GM18870 (cell line): ENCODE results near the gene B3GAT3.
A peak's percentile ranks its signal among the peaks of the same experiment; 100 is the strongest.
"Not testable (repeated sequence)": the region's sequence is repeated elsewhere in the genome, so short reads cannot be mapped to it uniquely, and the experiment has no call there.

Source experiments
- ATAC-seq: cut with Tn5 transposase; IDR thresholded peaks from one replicate; pipeline ENCODE4 v1.9.1; 2021; ENCODE audit warnings: moderate library complexity; ENCODE audit not compliant: unreplicated experiment

B3GAT3 gene

DNA sequence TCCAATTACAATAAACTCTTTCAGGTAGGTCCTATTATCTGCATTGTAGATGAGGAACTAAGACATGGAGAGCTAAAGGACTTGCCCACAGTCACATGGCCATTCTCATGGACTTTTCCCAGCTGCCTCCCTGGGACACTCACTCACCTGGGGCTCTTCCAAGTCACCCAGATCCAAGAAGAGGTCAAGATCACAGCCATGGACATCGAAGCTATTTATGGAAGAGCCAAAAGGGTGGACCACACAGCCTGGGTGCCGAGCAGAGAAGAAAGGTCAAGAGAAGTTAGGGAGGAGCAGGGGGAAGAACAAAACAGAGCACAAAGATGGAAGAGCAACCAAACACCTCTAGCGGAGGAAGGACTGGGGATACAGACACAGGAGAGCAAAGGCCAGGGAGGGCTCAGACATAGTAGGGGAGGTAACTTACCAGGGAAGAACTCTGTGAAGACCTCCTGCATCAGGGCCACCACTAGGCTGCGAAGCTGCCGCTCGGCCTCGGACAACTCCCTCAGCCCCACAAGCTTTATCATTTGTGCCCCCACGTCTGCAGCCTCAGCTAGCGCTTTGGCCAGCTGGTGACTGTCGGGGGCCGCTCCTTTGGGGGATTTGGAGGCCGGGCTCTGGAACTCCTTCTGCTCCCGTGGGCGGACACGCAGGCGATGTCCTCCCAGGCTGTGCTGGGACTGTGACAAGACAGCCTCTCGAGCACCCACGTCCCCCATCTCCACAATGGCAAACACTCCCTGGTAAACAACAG, 40.6 kb downstream of the B3GAT3 start:
- no peak for ATAC-seq

DNA sequence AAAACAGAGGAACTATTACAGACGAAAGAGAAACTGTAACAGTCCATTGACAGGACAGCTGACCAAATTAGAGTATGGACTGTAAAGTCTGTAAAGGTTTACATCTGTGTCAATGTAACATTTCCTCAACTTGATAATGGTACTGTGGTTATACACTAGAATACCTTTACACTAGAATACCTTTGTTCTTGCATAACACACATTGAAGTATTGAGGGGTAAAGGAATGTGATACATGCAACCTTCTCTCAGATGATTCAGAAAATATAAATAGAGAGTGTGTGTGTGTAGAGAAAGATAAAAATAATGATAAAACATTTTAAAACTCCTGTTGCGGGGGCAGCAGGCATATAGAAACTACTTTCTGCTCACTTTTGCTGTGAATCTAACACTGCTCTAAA, 42.5 kb downstream of the B3GAT3 start:
- no peak for ATAC-seq

DNA sequence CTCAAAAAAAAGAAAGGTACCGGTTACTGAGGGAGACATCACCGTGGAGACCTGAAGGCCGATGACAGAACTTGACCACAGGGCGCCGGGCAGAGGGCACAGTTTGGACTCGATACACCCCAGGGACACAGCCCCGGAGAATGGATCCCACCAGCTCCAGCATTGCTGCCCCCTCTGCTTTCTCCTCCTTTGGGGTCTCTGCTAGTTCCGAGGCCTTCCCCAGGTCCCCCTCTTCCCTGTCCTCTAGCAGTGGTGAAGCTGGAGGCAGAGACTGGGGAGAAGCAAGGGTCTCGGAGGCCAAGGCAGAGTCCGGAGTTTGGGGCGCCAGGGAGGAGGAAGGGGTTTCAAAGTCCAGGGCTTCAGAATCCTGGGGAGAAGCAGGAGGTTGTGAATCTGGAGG, 43.2 kb downstream of the B3GAT3 start:
- ATAC-seq: no peak

DNA sequence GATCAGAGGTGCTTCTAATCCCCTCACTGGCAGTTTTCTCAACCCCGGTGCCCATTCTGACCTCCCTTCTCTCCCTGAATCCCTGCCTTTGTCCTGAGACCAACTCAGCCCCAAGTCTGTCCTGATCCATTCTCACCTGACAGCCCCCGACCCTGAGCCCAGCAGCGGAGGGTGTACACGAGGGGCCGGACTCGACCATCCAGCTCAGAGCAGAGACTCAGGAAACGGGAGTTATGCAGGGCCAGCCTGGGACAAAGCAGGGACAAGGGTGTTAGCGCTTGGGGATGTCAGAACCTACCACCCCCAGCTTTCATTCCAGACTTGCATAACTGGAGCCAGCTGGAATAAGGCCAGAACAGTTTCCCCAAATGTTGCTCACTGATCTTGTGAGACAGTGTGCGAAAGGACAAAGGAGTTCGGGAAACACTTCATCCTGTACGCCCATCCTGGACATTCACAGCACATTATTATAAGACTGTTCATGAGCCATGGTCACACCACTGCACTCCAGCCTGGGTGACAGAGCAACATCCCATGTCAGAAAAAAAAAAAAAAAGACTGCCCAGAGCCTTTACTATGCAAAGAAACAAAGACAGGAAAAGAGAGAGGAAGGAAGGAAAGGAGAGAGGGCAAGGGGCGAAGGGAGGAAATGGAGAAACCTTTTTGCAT, 44.6 kb downstream of the B3GAT3 start:
- ATAC-seq: no peak

DNA sequence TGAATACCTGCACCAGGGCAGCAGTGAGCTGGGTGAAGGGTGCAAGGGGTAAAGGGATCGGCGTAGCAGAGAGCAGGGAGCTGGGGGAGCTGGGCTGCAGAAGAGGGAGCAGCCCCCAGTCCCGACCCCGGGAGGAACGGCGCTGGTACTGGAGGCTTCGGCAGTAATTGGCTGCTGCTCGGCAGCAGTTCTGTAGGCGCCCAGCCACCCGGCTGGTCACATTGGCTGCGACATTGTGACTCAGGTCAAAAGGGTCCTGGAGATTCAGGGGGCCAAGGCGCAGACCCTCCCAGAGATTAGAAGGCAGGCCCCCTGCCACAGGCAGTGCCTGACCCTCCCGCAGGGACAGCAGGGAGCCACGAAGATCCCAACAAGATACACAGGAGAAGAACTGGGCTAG, 45.9 kb downstream of the B3GAT3 start:
- no peak for ATAC-seq

DNA sequence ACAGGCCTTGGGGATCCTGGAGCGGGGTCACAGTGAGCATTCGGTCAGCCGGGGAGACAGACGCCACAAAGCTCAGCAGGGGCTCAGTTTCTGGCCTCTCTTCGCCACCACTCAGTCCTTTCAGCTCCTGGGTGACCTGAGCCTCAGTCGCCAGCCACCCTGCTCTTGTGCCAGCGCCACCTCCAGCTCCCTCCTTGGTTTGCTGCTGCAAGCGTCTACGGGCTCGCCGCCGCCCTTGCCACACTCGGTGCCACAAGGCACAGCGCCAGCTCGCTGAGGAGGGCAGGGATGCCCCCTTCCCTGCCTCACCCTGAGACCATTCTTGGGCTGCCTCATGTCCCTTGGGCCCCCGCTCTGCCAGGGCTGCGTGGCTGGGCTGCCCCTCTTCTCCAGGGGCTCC, 46.6 kb downstream of the B3GAT3 start:
- no peak for ATAC-seq

DNA sequence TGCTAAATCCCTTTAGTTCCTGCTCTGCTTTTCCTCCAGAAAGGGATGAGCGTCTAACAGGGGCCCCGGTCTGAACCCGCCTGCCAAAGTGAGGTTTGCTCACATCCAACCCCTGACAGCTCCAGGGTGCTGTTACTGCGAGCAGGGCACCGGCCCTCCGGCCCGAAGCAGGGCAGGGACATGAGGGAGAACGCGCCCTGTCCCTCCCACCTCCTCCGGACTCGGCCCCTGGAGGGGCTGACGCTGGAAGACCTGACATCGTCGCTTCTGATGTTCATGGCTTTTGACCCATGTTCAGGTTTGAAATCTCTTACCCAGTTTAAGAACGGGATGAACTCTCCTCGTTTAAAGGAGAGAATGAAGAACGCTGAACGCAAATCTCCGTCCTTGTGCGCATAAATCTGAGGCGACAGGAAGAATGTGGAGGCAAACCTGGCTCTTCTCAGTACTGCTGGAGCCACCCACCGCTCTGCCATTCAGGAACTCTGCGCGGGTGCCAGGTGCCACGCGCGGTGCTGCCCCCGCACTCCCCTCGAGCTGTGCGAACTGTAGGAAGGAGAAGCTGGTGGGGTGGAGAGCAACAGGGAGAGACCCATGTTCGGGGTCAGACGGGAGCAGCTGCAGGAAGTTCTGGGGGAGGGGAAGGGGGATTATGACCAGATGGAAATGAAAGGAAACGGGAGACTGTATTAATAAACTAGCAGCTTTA, 47.3 kb downstream of the B3GAT3 start:
- ATAC-seq: no peak

DNA sequence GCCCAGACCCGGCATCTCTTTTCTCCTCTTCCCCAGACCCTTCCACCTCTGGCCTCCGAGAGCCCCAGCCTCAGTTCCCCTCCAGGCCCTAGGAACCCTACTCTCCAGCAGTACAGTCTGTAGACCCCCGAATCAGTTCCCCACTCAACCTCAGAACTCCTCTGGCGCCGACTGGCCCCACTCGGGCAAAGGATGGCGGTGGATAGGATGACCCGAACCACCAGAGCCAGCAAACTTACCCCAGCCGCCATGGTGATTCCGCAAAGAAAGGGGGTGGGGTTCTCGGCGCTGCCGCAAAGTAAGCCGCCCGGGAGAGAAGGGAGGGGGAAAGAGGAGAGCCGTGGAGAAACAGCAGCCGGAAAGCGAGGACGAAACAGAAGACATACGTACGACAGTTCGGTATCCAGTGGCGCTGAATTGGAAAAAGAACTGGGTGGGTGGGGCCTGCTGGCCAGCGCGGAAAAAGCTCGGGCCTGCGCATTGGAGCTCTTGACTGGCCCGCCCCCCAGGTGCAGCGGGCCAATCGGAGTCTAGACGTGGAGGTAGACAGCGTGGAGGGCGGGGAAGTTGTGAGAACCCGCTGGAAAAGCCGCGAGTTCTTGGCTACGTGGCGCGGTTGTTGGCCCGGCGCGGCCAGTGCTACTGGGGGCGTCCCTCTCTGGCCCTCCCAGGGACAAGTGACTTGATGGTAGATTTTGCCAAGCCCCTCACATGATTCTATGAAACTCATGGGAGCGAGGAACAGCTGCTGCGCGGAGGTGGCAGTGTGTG, 48.0 kb downstream of the B3GAT3 start, which contains the start of gene EEF1G:
TSS of gene EEF1G (minus strand) at position 300 of the 771 bp plus-strand sequence. CDS start at position 251, 49 bp downstream.
- peak; percentile 90 for ATAC-seq

DNA sequence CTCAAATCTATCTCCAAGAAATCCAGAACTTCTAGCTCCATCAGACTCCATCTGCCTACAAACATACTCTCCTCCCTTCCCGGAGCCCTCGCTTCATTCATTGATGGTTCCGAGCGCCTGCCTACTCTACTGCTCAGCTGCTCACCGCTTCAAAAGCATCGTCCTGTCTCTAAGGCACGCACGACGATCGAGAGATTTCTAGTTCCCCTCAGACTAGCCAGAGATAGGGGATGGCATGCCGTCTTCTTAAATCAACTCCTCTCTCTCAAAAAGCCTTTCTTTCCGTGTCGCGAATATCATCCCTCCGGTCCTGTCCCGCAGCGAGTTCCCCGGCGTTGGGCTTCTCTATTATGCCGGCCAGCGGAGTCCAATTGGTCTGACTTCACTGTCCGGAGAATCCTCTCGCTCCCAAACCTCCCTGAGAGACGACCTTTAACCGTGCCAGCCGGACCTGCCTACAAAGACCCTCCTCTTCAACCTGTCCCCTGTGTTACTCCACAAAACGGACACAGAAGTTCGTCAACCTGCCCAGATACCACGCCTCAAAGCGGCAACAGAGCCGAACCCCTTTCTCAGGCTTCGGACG, 48.7 kb downstream of the B3GAT3 start:
- ATAC-seq: no peak

DNA sequence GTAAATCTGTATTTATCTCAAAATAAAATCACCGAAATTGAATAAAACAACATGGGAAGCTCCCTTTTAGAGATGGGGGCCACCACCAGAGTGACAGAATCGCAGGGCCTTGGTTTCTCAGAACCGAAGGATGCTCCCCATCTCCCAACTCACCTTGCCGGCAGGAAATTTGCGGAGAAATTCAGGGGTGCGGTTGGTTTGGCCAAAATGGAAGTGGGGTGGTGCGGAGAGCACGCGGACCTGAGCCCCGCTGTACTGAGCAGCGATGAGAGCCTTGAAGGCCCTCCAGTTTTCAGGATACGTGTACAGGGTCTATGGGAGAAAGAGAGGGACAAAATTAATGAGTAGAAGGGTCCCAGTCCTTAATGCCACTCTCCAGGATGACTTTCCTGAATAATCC, 49.4 kb downstream of the B3GAT3 start:
- no peak for ATAC-seq

DNA sequence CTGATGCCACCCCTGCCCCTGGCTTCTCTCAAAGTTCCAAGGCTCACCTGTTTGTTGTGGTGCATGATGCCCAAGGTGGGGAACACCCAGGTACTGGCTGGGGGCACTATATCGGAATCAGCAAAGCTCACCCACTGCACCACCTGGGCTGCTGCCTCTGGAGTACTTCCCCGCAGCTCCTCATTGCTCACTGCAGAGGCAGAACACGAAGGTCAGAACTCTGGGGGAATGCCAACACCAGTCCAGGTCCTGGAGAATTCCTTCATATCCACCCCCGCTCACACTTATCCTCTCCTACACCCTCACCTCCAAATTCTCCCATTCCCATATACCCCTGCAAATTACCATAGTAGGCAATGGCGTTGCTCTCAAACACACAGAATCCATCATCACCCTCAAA, 50.3 kb downstream of the B3GAT3 start:
- ATAC-seq: not testable (repeated sequence)

DNA sequence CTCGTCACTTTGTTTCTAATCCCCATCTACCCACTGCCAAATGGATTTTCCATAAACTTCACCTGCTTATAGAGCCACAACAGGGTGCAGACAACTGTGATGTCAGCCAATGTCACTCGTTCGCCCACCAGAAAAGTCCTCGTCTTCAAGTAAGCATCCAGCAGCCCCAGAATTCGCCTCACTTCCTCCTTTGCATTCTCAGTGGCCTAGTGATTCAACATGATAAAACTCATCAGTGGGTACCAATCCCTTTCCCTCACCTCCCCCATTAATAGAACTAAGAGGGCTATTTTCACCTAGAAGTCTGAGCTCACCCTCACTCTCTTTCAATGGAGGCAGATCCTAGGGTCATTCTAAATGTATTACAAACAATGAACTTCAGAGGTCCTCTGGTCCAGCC, 50.9 kb downstream of the B3GAT3 start:
- ATAC-seq: not testable (repeated sequence)

DNA sequence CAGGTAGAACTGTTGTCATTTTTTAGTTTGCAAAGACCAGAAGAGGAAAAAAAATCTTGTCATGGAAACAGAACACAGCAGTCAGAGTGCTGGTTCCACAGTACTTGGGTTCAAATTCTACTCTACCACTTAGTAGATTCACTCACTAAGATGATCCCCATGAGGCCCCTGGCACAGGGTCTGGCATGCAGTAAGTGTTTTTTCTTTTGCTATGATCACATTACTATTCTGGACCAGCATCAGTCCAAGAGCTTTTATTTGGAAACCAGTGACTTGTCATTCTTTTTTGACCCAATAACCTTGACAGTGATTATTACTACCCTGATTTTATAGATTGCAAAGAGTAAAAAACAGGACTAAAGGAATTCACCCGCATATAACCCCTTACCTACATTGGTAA, 52.2 kb downstream of the B3GAT3 start:
- ATAC-seq: no peak

DNA sequence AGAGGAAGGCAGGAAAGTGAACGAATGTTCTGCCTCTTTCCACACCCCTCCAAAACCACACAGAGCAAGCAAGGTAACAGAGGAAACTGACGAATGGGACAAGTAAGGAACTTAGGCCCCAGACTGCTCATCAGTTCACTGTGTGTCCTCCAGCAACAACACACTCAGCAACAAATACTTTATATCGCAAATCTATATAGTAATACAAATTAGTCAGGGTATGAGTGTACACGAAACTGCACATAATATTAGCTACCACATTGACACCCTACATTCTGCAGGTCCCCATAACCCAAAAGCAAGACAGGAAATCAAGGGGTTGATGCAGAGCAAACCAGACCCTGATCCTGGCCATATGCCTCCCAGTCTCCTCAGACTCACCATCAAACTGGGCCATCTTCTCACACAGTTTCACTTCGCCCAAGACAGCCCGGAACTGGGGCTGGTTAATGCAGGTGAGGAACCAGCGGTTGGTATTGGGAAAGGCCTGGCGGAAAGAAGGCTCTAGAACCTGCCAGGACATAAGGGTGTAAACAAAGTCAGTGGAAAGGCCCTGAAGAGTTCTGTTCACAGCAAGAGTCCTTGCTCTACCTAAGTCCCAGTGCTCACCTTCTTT, 54.7 kb downstream of the B3GAT3 start:
- ATAC-seq: no peak

DNA sequence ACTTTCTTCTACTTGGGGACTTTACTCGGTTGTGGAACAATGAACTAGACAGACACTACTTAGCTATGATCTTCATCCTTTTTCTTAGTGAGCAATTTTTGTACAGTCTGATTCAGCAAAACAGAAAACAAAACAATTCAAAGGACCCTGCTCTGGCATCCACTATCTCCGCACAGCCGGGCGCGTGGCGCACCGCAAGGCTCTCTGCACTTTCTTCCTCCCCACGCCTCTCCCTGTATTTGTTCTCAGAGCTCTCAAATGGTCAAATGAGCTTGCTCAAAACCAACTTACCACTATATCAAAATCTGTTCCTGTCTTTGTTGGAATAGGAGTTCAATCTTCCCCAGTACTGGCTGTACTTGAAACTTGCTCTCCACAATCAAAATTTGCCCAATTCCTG, 55.5 kb downstream of the B3GAT3 start:
- ATAC-seq: no peak
